Measurements from ENCODE around the gene LRRC8E.

Gene LRRC8E

DNA sequence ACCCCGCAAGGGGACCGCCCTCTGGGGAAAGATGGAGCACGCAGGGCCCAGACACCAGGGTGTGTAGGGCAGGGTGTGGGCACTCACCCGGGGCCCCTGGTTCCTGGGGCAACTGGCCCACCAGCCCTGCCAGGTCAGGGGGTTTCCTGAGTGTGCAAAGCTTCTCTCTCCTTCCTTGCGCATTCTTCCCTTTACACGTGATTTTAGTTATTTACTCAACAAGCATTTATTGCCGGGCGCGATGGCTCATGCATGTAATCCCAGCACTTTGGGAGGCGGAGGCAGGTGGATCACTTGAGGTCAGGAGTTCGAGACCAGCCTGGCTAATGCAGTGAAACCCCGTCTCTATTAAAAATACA lies 34.6 kb upstream of the LRRC8E start:
- DNase-seq (ENCODE audit: low read depth): no peak
- no peak for TF ChIP-seq MAX (IDR thresholded peaks at IDR 0.05; ENCODE audit: low read depth, low read length)
- TF ChIP-seq MYC (IDR thresholded peaks at IDR 0.05; ENCODE audit: low read depth, low read length): no peak
- TF ChIP-seq POLR2A (IDR thresholded peaks at IDR 0.05; ENCODE audit: extremely low read depth, insufficient read length): no peak
- TF ChIP-seq CTCF (IDR thresholded peaks at IDR 0.05; ENCODE audit: low read depth, low read length): no peak
- no peak overlapping the region for H3K4me3 ChIP-seq (ENCODE audit: low read depth, low read length)

DNA sequence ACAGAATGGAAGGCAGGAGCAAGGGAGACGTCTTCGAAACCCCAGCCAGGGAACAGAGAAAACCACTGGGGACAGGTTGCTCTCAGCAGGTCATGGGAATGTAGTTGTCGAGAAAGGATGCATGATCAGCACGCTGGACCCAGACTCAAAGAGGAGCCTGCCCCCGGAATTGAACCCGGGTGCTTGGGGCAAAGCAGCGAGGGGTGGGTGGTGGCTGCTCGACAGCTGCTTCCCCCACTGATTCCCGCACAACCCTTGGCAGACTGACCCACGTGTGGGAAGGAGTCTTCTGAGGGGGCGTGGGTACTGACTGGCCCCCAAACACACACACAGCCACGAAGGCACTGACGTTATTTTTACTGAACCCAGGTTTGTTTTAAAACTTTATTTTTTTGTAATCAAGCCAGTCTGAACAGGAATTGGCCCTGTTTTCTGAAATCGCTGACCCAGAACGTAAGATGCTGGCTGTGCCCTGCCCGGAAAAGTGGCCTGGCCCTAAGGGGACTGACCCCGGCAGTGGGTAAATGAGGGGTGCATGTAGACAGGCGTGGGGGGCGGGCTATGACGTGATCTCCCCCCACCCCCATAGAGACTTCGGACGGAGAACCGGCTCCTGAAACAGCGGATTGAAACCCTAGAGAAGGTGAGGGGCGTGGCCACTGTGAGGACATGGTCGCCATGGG lies 32.7 kb upstream of the LRRC8E start:
- H3K4me3 ChIP-seq (ENCODE audit: low read depth, low read length): no peak overlapping the region
- DNase-seq (ENCODE audit: low read depth): no peak
- TF ChIP-seq MYC (IDR thresholded peaks at IDR 0.05; ENCODE audit: low read depth, low read length) (no peak), MAX (IDR thresholded peaks at IDR 0.05; ENCODE audit: low read depth, low read length) (no peak), CTCF (IDR thresholded peaks at IDR 0.05; ENCODE audit: low read depth, low read length) (no peak)

DNA sequence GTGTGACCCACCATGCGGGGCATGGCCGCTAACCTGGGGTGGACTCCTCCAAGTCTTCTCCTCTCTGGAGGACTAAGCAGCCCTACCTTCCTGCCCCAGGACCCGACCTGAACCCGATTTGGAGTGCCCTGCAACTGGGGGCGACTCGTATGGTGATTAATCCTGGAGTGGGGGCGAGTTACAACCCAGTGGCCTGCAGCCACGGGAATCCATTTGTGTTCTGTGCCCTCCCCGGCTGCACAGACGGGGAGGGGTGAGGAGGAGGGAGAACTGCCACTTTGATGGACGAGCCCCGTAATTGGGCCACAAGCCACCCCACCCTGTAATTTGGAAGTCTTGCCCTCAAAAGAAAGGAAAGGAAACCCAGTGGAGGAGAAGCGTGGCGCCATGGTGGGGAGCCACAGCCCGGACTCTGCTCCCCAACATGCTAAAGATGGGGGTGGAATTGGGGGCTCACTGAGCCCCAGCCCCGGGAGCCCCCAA lies 32.2 kb upstream of the LRRC8E start:
- no peak for DNase-seq (ENCODE audit: low read depth)
- no peak overlapping the region for H3K4me3 ChIP-seq (ENCODE audit: low read depth, low read length)
- TF ChIP-seq MYC (IDR thresholded peaks at IDR 0.05; ENCODE audit: low read depth, low read length) (no peak), POLR2A (IDR thresholded peaks at IDR 0.05; ENCODE audit: extremely low read depth, insufficient read length) (no peak), CTCF (IDR thresholded peaks at IDR 0.05; ENCODE audit: low read depth, low read length) (no peak), MAX (IDR thresholded peaks at IDR 0.05; ENCODE audit: low read depth, low read length) (no peak)

GRCh38 chr19:7856679-7857663 lies 31.3 kb upstream of the LRRC8E start:
- no peak for DNase-seq (ENCODE audit: low read depth)
- no peak for TF ChIP-seq CTCF (IDR thresholded peaks at IDR 0.05; ENCODE audit: low read depth, low read length)
- no peak for TF ChIP-seq POLR2A (IDR thresholded peaks at IDR 0.05; ENCODE audit: extremely low read depth, insufficient read length)
- TF ChIP-seq MYC (IDR thresholded peaks at IDR 0.05; ENCODE audit: low read depth, low read length): no peak
- no peak for TF ChIP-seq MAX (IDR thresholded peaks at IDR 0.05; ENCODE audit: low read depth, low read length)
- no peak overlapping the region for H3K4me3 ChIP-seq (ENCODE audit: low read depth, low read length)

DNA sequence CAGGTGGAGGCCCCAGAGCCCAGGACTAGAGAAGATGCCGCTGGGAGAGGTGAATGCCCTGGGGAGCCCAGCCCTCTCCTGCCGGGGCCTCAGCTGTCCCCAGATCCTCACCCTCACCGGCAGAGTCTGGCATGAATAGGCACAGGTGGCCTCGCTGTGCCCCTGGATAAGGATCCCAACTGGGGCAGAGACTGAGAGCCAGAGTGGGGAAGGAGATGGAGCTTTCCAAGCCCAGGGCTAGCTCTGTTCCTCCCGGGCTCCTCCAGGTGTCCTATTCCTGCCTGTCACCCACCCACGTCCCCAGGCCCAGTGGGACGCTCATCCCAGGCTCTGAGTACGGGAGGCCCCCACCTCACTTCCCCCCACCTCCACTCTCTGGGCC lies 30.6 kb upstream of the LRRC8E start:
- TF ChIP-seq POLR2A (IDR thresholded peaks at IDR 0.05; ENCODE audit: extremely low read depth, insufficient read length) (no peak), CTCF (IDR thresholded peaks at IDR 0.05; ENCODE audit: low read depth, low read length) (no peak), MYC (IDR thresholded peaks at IDR 0.05; ENCODE audit: low read depth, low read length) (no peak), MAX (IDR thresholded peaks at IDR 0.05; ENCODE audit: low read depth, low read length) (no peak)
- DNase-seq (ENCODE audit: low read depth): no peak
- no peak overlapping the region for H3K4me3 ChIP-seq (ENCODE audit: low read depth, low read length)
